Keratinocyte (primary cell): Measurements from ENCODE around the gene KCNQ4.

Source experiments
- EZH2 ChIP-seq: IDR thresholded peaks from one replicate; pipeline ENCODE4 v1.6.1; 2012; ENCODE audit warnings: inconsistent platforms, mild to moderate bottlenecking, low read length, moderate library complexity
- TF ChIP-seq, protein P1 (sequence below), 3 experiments: IDR thresholded peaks in 1 of 3; conservative IDR thresholded peaks in 1 of 3; optimal IDR thresholded peaks in 1 of 3; 2 replicates in 2 of 3; 3 replicates in 1 of 3; pipeline versions ENCODE3 to v1.5.1; 2011; ENCODE audit warnings: low read length in 3 of 3, mild to moderate bottlenecking in 3 of 3, moderate library complexity in 2 of 3, control low read depth in 1 of 3, inconsistent platforms in 1 of 3; ENCODE audit not compliant: insufficient read depth in 2 of 3; ENCODE audit errors: extremely low read depth in 1 of 3

DNA sequence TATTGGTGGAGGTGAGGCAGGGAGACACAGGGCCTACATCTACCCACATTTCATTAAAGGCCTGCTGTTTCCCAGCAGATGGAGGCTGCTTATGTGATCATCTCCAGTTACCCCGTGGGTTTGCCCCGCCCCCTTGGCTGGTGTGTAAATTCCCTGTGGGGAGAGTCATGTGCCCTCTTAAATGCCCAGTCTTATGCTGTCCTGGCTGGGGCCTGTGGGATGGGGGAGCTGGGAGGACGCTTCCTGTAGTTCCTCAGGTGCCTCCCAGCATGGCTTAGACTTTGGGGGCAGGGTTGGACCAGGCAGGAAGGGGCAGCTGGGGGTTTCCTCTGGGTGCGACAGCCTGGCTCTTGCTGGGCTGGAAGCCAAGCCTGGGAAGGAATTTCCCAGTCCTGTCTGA is 94.1 kb downstream of the KCNQ4 start:
- TF ChIP-seq, protein P1, sequence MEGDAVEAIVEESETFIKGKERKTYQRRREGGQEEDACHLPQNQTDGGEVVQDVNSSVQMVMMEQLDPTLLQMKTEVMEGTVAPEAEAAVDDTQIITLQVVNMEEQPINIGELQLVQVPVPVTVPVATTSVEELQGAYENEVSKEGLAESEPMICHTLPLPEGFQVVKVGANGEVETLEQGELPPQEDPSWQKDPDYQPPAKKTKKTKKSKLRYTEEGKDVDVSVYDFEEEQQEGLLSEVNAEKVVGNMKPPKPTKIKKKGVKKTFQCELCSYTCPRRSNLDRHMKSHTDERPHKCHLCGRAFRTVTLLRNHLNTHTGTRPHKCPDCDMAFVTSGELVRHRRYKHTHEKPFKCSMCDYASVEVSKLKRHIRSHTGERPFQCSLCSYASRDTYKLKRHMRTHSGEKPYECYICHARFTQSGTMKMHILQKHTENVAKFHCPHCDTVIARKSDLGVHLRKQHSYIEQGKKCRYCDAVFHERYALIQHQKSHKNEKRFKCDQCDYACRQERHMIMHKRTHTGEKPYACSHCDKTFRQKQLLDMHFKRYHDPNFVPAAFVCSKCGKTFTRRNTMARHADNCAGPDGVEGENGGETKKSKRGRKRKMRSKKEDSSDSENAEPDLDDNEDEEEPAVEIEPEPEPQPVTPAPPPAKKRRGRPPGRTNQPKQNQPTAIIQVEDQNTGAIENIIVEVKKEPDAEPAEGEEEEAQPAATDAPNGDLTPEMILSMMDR (optimal IDR thresholded peaks at IDR 0.05 in 1 of 3, IDR thresholded peaks at IDR 0.05 in 1 of 3, conservative IDR thresholded peaks at IDR 0.05 in 1 of 3; ENCODE audit: extremely low read depth in 1 of 3, insufficient read depth in 2 of 3, low read length in 3 of 3): no peak
- TF ChIP-seq EZH2: no peak
